ENCODE measurements around the gene COASY.

COASY gene

GRCh38 chr17:42573095-42573494, 11.1 kb downstream of the COASY start:
- DNase-seq (ENCODE audit: low read depth in 3 of 3) = no peak

GRCh38 chr17:42574463-42574862, 12.5 kb downstream of the COASY start:
- no peak for DNase-seq (ENCODE audit: low read depth in 3 of 3)

GRCh38 chr17:42577140-42577531, 15.2 kb downstream of the COASY start:
- no peak for DNase-seq (ENCODE audit: low read depth in 3 of 3)

DNA sequence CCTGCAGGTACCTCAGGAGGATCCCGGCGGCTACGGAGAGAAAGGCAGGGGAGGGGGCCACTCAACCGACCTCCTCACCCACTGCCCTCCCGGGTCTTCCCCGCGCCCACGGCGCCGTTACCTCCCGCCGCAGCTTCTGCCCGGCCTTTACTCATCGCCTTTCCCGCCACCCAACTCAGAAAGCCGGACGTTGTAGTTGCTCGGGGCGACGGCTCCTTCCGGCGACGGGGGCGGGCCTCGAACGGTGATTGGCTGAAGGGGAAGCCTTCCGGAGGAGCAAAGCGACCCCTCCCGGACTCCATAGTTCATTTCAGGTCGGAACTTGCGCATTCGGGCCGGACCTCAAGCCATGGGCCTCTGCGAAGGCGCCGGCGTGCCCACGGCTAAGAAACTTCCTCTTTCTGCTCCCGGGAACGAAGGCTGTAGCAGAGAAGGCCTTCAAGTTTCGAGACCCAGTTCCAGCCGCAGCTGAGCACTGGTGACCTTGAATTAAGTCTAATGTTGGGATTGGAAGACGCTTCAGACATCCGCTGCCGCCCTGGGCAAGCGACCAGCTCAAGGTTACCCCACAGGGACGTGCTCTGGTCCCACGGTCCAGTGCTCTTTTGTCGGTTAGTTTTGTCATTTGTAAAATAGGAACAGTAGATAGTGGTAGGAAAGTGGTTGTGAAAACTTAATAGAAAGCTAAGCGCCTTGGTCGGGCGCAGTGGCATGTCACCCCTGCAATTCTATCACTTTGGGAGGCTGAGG, 15.8 kb downstream of the COASY start, which contains the start of gene PSMC3IP:
Gene PSMC3IP (minus strand): TSS at position 198 of the 750 bp plus-strand sequence. CDS start 43 bp downstream, at position 155.
- DNase-seq (ENCODE audit: low read depth in 3 of 3) = peak; percentile 92 to 95 (median 93)

DNA sequence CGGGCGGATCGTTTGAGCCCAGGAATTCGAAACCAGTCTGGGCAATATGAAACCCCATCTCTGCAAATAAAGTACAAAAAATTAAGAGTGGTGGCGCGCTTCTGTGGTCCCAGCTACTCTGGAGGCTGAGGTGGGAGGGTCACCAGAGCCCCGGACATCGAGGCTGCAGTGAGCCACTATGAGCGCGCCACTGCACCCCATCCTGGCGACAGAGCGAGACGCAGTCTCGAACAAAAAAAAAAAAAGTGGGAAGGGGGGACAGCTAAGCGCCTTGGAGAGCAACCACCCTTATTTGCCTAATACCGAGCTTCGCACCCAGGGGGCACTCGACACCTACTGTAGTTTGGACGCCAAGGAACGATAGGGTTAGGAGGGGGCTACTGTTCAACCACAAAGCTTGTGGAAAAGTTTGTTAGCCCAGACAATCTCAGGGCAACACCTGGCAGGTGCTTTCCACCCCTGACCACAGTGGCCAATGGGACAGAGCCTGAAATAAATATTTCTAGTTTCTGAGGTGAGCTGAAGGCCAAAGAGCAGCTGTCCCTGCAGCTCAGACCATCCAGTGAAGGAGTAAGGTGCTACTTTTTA, 16.4 kb downstream of the COASY start:
- DNase-seq (ENCODE audit: low read depth in 3 of 3) = peak; percentile 39 to 53 (median 43)

GRCh38 chr17:42579794-42580551, 18.0 kb downstream of the COASY start:
- no peak for DNase-seq (ENCODE audit: low read depth in 3 of 3)

DNA sequence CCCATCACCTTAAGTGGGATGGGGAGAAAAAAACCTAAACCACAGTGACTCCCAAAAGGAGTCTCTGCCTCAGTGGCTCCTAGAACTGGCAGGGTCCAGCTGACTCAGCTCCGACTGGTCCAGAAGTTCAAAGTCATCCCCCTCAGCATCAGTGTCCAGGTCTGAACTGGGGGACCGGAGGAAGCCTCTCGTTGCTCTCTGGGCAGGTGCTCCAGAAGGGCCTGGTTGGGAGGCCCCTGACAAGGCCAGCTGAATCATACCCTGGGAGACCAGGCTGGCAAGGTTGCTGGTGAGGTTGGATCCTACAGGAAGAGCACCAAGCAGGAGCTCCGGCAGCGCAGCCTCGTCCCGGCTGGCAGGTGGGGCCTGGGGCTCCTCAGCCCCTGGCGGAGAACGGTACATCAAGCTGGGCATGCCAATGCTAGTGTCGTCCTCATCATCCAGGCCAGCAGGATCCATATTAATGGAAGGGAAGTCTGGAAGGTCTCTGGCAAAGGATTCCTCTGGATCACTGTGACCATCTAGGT, 19.9 kb downstream of the COASY start:
- DNase-seq (ENCODE audit: low read depth in 3 of 3) = no peak

DNA sequence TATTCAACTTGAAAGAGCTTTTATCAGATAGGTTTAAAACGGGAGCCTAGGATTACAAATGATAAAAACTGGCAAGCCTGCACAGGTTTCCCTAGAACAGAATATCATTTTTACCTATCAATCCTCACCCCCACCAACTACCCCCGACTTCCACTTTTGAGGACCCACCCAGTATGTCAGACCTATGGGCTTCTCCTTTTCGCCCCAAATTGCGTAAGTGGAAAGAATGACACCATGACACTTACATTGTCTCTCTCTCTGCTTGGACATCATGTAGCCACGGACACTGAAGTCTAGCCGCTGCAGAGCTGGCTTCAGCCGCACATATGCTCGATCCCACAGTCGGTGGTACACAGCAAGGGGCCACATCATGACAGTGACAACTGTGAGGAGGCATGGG, 22.9 kb downstream of the COASY start:
- no peak for DNase-seq (ENCODE audit: low read depth in 3 of 3)

DNA sequence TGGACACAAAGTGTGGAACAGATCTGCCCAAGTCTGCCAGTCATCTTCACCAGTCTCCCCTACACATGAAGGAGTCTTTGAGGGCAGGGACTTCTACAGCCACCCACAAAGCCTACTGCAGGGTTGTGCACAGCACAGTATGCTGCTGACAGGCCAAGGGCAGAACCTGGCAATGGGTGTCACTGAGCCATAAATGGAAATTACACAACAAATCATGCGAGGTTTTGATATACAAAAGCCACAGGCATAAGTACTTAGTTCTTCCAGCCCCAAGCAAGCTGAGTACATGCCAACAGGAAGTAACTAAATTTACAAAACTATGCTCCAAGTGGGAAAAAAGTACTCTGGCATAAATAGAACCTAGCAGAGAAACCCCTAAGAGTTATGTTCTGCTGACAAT, 23.4 kb downstream of the COASY start:
- no peak for DNase-seq (ENCODE audit: low read depth in 3 of 3)

- no peak for DNase-seq (ENCODE audit: low read depth in 3 of 3)
These were observed 24.7 kb downstream of the COASY start for GRCh38 chr17:42586514-42587230.

GRCh38 chr17:42590886-42591285, 28.9 kb downstream of the COASY start:
- DNase-seq (ENCODE audit: low read depth in 3 of 3) = no peak

GRCh38 chr17:42591411-42591810, 29.5 kb downstream of the COASY start:
- DNase-seq (ENCODE audit: low read depth in 3 of 3) = no peak

DNA sequence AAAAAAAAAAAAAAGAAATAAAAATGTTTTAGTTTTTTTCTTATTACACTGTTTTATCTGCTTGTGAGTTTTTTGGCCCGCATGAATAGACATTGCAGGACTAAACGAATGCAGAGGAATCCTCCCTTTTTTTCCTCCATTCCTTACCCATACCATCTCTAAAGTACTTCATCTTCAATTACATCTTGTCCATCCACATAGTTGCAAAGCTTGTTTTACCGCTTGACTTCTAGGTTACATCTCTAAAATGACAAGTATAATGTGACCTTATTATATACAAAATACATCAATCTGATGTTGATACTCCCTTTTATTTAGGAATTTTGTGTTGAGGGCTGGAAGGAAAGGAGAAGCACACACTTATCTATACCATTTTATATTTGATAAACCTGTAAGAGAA, 34.4 kb downstream of the COASY start:
- no peak for DNase-seq (ENCODE audit: low read depth in 3 of 3)

- DNase-seq (ENCODE audit: low read depth in 3 of 3) = no peak
These were observed 37.0 kb downstream of the COASY start for GRCh38 chr17:42598905-42599304.

DNA sequence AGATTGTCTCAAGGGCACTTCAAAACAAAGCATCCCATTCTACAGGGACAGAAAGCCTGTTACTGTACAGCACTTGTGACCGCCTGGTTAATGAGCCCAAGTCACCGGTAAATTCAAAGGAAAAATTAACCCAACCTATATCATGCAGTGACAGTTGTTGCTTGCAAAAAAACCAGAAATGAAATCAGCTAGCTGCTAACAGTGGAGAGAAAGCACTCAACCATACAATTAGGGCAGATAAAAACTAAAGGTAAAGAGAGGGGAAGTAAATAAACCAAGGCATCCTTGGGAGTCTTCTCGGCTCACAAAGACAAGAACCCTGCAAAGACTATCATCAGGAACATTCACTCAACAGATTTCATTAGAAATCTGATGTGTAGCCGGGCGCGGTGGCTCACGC, 41.4 kb downstream of the COASY start:
- no peak for DNase-seq (ENCODE audit: low read depth in 3 of 3)

GRCh38 chr17:42607769-42608168, 45.8 kb downstream of the COASY start:
- DNase-seq (ENCODE audit: low read depth in 3 of 3) = no peak

DNA sequence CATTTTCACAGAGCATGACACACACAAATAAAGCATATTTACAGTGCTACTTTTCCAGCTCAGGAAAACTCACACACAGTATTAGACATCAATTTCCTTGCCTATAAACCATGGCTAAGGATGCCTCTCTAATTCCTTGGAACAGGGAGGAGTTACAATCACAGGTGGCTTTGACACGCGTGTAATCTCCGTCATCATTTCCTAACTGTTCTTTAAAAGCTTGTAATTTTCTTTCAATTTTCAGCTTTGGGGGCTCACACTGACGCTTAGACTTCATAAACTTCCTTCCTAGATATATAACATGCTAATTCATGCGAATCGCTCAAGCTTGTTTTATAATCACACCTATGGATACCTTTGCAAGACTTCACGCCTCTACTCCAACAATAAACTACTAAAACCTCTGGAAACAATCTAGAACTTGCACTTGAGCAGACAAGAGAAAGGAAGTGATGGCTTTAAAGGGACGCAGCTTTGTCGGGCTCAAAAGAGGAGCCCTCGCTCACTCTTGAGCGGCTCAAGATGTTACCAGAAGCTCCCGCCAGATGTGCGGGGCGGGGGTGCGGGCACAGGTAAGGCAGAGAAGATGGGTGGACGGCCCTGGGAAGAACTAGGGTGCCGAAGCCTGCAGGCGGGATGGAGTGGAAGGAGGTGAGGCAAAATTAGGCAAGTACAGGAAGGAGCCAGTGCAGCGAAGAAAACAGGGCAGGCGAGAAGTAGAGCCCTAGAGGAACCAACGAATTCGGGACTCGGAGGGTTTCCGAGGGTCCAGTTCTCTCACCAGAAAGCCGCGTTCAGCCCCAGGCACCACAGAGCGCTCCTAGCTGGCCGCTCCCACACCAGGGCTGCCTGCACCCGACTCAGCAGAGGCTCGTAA, 46.6 kb downstream of the COASY start:
- peak in 1 of 3 donors; percentile 0 for DNase-seq (ENCODE audit: low read depth in 3 of 3)

DNA sequence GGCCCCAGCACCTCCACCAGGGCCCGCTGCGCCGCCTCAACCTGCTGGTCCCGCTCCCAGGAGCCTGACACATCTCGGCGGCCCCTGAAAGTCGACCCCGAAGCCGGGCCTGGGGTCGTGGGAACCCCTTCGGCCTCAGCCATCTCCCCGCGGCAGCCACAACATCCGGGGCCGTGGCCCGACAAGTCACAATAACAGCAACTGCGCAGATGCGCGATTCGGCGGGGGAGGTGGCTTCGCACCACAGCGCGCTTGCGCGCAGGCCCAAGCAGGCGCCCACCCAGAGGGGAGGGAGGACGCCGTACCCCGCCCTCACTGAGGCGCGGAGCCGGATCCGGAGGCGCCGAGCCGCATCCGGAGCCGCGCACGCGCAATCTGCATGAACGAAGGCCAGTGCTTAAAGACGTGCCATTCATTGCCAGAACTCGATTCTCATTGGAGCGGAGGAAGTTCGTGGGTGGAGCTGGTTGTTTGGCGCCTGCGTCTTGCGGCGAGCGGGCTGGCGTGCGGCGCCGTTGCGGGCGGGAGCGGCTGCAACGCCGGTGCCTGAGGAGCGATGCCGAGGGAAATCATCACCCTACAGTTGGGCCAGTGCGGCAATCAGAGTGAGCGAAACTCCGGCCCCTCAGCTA, 47.4 kb downstream of the COASY start, which contains the start of the genes RETREG3 and TUBG1:
Gene RETREG3 (minus strand): TSS at position 193 of the 632 bp plus-strand sequence. CDS start 50 bp downstream, at position 143.
Gene TUBG1 (plus strand): TSS at position 502 of the 632 bp plus-strand sequence. CDS start 55 bp downstream, at position 557.
- peak; percentile 97 to 98 (median 98) for DNase-seq (ENCODE audit: low read depth in 3 of 3)

DNA sequence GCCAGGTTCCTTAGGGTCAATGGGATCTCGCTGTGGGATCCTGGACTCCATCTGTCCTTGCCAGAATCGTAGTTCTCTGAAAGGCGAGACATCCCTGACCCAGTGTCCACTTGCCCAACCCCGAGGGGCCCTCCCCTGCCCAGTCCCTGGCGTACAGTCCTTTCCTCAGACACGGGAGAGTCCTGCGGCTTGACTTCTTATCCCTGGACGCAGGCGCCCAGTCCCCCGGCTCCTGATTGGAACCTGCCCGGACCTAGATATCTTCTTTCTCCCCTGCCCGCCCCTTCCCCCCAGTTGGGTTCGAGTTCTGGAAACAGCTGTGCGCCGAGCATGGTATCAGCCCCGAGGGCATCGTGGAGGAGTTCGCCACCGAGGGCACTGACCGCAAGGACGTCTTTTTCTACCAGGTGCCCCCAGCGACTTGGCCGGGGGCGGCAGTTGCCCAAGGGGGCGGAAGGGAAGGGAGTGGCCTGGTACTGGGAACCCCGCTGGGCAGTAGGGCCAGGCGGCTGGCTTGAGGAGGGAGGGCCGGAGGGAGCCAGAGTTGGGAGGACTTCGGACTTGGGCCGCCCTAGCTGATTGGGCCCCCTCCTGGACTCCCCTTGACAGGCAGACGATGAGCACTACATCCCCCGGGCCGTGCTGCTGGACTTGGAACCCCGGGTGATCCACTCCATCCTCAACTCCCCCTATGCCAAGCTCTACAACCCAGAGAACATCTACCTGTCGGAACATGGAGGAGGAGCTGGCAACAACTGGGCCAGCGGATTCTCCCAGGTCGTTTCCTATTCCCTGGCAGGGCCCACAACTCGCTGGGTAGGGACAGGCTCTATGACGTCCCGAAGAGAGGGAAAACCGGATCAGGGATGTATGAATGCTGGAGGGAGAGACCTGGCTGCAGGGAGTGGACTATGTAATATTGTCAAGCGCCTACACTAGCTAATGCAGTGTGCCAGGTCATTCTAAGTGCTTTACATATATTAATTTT, 48.2 kb downstream of the COASY start:
- DNase-seq (ENCODE audit: low read depth in 3 of 3) = peak in 1 of 3 donors; percentile 11

Measured in stimulated activated CD4-positive, alpha-beta T cell treated with anti-CD3 and anti-CD28 coated beads, TNF-alpha, amount 100 ng/mL, for 48 hours (primary cell).